ENCODE results near the gene PTPRD.

The PTPRD gene

DNA sequence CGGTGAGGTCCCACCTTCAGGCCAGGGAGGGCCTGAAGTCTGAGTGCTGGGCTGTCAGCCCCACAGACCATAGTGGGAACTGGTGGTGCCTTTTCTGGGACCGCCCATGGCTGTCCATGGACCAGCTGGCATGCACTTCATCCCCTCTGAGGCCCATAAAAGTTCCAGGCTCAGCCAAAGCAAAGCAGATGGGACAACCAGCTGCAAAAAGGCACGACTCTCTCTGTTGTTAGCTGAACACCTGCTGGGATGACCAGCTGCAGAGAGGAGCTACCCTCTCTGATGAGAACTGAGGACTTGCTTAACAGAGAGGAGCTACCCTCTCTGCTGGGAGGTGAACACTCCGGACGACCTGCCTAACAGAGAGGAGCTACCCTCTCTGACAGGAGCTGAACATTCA lies 1968.9 kb downstream of the PTPRD start:
- DNase-seq (ENCODE audit: low spot score), result no peak

DNA sequence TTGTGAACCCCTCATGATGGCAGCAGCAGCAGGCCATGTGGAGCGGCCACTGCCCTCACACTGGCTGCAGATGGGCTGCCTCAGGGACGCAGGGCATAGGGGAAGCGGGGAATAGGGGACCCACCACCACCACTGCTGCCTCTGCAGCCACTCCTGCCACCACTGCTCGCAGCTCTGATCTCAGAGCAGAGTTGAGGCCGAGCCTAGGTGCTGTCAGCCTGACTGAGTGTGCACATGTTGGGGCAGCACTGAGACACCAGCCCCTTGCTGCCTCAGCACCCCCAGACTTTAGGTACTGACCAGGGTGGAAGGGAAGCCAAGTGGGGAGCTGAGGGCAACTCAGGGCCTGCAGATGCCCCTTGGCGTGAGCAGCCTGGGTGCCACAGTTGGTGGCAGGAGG lies 1969.3 kb downstream of the PTPRD start:
- DNase-seq (ENCODE audit: low spot score), result no peak

DNA sequence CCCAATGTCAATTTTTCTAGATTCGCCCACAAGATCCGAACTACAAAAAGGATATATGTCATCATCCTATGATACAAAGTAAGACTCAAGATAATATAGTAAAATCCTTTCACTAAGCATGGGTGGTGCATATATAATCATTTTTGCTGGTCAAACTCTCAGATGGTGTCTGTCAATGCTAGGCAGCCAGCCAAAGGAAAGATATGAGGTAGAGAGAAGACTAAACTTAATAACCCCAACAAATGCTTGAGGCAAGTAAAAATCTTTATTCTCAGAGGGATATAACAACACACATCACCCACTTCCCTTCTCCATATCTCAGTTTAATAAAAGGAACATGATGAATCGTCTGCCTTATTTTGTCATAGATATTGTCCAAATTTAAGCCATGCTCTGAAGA lies 1972.0 kb downstream of the PTPRD start:
- no peak for DNase-seq (ENCODE audit: low spot score)

DNA sequence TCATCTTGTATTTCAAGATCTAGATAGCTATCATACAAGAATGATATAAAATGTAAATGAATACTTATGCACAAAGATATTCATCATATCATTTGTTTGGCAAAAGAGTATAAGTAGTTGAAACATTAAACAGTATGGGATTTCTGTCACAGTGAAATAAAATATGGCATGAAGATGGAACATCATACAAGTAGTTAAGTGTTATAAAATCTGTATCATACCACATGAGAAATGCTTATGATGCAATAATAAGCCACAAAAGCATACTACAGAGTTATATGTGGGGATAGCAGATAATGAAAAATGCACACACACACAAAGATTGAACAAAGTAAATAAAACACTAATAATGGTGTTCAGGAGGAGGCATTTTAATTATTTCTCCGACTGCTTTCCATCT lies 1975.2 kb downstream of the PTPRD start:
- no peak for DNase-seq (ENCODE audit: low spot score)

DNA sequence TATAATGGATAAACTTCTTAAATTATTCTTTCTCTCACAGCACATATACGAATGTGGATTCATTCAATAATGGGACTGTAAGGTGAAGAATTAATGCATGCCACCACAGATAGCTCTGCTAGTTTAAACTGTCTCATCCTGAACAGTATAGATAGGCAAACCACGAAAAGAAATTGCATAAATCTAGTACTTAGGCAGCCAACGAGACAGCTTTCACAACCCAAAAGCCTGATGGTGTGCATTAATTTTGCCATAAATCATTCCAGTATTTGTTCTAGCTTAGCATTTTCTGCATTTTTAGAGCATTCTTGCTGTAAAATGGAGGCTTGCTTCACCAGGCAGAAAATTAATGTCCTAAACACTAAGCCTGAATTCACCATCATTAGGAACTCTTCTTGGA lies 1979.0 kb downstream of the PTPRD start:
- no peak for DNase-seq (ENCODE audit: low spot score)

DNA sequence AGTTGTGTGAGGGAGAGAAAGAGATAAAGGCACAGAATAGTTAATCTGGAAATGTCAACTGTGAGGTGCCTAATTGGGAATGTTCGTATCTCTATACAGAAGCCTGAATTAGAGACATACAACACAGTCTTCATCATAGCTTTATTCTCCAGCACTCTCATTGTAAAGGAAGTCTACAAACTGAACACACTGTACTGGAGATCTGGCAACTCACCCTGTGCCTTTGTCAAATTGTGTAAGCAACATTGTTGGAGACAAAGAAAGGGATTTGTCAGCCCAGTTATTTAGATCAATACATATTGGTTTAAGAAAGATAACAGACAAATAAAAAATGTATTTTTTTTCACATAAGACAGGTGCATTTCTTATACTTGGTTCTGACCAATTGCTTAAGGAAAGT lies 1980.3 kb downstream of the PTPRD start:
- no peak for DNase-seq (ENCODE audit: low spot score)

DNA sequence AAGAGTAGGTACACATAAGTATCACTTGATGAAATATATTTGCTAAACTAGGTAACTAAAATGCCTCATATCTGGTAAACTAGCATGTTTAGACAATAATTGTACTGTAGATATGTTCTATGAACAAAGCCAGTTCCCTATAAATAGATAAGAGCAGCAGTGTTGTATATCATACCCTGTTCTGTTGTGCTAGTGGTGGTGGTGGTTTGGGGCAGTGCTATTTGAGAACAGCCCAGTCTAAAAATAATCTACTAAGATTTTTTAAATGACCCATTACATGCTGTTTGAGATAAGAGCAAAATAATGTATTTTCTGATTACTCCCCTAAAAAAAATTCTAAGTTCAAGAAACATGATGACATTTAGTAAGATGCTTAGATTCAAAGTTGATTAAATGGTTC lies 1984.0 kb downstream of the PTPRD start:
- no peak for DNase-seq (ENCODE audit: low spot score)

DNA sequence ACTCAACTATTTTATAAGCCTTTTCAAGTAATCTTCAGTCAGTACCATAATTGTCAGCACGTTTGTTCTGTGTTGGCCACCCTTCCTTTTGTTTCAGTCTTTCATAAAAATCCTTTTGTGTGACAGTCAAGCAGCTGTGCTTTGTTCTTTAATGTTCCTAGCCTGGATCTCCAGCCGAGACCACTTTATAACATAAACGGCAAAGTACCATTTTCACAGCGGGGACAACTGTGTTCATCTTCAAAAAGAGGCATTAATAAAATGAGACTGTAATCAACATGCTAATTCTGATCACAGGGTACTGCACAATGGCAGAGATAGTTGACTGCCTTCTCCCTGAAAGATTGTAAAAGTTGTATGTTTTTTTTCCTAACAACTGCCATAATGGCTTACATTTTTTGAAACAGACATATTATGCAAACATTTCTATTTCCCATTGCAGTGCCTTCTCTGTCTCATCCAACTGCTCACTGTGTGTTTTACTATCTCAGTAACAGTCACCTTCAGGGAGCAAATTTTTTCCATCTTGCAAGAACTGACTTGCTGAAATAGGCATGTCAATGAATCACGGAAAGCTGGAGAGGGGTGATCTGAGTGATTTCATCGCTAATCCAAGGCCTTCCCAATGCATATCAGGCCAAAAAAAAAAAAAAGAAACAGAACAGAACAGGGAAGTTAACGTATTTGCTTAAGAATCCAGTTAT lies 1984.7 kb downstream of the PTPRD start:
- DNase-seq (ENCODE audit: low spot score), result no peak

DNA sequence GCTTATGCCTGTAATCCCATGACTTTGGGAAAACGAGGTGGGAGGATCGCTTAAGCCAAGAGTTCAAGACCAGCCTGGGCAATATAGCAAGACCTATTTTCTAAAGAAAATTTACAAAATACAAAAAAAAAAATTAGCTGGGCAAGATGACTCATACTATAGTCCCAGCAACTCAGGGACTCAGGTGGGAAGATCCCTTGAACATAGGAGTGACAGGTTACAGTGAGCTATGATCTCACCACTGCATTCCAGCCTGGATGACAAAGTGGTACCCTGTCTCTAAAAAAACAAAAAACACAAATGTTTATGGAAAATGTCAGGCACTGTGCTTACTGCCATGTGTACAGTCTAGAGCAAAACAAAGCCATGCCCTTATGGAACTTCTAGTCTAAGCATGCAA lies 1989.9 kb downstream of the PTPRD start:
- DNase-seq (ENCODE audit: low spot score), result no peak

DNA sequence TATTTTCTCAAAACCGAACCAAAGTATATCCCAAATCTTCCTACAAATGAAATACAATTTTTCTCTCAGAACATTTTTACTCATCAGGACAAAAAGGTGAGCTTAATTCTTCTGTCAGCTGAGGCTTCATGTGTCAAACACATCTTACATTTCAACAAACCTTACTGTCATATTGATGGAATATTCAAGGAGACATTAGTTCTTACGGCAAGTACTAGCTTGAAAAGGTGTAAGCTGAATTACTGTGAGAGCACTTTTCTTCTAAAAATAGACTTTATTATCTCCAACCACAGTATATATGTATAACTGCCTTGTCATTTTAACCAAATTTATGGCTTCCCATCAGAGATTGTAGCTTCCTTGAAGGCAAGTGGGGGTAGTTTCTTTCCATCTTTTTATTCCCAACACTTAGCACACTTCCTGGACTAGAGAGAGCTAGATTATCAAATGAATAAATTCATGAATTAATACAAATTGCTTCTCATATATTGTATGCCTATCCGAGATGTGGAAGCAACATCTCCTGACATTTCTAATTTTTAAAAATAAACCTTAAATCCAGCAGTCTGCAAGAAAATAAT lies 1990.5 kb downstream of the PTPRD start:
- no peak for DNase-seq (ENCODE audit: low spot score)

DNA sequence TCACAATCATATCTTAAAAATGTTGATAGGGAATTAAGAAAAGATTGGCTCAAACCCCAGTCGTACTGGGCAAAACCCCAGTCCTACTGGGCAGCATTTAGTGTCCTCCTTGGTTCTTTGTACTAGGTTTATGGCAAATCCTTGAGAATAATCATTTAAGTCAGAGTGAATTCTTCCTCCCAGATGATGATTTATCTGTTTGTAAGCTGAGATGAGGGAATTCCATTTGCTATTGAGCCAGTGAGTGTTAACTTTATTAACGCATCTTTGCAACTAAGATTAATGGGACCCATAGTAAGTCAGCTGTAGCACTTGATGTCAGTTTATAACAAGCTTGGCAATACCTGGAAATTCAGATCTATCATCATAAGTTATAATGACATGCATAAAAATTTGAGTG lies 1991.4 kb downstream of the PTPRD start:
- DNase-seq (ENCODE audit: low spot score), result no peak

DNA sequence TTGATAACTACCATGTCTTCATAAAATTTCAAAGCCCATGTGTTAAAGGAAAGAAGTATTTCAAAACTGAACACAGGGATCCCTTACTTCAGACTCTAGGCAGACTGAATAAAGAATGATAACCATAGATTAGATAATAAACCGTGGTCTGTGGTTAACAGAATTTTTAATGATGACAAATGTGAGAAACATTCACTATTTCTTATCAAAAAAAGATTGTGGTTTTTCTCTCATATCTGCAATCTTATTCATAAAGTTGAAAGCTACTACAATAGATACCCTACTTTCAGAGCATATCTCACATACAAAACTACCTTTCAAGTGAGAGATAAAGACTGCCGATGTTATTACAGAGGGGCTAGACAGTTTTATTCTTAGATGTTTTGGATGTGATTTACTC lies 1996.4 kb downstream of the PTPRD start:
- no peak for DNase-seq (ENCODE audit: low spot score)

DNA sequence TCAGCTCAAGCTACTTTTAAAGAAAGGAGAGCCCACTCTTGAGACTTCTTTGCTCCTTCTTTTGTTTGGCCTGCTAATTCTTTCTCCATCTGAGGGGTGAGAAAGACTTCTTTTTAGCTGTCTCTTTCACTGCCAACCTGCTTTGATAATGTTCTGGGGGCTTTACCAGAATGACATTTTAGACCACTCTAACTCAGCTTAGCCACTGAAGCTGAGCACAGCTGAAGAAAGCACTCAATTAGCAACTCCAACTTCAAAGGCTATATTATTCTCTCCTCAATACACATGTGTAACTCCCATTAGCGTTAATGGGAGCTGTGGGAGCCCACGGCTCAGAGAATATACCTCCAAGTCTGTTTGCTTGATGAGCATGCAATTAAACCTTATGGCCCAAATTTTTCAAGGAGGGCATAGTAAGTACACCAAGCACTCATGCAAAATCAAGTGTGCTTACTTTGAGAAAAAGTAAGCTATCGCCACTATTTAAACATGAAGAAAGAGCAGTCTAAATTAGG lies 1997.8 kb downstream of the PTPRD start:
- DNase-seq (ENCODE audit: low spot score), result no peak

DNA sequence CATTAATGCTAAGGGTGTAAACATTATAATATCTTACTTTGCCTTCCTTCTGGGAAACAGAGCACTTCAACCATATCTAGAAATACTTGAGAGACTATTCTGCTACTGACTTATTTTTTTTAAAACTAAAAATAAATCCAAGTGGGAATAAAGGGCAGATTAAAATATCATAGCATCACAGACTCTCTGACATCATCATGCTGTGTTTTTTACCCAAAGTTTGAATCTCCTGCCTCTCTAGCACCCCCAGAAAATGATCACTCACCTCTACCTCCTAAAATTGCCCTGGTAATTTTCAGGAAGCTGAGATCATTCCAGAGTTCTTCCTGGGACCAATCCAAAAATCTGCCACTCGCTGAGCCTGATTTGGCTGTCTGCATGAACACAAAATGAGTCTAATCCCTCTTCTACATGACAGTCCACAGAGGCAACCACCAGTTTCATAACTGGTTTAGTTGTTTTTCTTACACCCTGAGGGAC lies 1999.4 kb downstream of the PTPRD start:
- DNase-seq (ENCODE audit: low spot score), result no peak

DNA sequence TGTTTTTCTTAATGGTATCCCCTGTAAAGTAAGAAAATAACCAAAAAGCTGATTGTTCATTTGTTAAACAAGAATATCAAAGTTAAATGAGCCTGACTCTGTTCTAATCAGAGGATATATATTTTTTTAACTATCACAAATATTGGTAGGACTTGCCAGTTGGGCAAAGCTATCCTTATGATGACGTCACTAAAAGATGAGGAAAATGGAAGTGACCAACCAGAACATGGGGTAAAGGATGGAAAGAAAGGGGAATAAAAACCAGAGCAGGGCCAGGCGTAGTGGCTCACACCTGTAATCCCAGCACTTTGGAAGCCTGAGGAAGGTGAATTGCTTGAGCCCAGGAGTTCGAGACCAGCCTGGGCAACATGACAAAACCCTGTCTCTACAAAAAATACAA lies 2001.6 kb downstream of the PTPRD start:
- no peak for DNase-seq (ENCODE audit: low spot score)

DNA sequence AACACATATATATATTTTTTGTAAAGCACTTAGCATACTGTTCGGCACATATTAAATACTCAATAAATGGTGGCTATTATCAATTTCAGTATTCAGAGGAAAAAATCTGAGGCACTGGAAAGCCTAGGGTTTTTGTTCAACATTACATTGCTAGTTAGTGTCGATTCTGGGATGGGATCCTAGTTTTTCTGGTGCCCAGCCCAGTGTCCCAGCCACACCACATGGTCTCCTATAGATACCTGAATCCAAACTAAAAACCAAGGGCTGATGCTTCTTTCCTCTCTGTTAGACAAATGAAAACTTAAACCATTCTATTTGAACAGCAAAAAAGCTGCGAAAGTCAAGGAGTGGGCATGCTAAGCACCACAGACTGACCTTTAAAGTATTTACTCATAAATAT lies 2002.5 kb downstream of the PTPRD start:
- DNase-seq (ENCODE audit: low spot score), result no peak

DNA sequence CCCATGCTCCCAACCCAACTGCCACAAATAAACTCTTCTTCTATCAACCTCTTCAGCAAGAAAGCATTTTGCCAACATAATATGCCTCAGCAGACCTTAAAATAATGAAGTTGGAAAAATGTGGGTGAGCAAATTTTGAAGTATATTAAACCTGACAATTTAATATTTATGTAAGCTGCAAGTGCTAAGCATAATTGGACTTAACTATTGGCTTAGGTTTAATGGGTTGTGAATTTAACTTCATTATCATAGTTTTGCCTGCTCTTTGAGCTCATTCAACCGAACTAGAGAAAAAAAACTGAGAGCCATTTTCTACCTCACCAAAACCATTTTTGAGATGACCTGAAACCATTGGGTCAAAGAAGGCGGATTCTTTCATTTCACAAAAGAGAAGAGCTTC lies 2007.7 kb downstream of the PTPRD start:
- no peak for DNase-seq (ENCODE audit: low spot score)

DNA sequence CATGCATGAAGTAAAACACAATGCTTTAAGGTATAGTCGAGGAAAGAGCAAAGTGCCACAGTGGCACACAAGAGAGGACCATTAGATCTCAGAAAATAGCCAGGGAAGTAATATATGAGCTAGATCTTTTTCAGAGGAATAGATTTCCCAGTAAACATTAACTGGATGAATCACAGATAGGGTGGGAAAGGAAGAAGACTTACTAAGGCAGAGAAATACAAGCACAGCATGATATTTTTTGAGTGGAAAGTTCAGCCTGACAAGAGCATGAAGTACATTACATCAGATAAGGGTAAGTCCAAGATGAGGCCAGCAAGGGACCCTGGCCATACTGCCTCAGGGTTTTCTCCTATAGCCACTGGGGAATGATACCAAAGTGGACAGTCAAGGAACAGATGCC lies 2008.6 kb downstream of the PTPRD start:
- no peak for DNase-seq (ENCODE audit: low spot score)

DNA sequence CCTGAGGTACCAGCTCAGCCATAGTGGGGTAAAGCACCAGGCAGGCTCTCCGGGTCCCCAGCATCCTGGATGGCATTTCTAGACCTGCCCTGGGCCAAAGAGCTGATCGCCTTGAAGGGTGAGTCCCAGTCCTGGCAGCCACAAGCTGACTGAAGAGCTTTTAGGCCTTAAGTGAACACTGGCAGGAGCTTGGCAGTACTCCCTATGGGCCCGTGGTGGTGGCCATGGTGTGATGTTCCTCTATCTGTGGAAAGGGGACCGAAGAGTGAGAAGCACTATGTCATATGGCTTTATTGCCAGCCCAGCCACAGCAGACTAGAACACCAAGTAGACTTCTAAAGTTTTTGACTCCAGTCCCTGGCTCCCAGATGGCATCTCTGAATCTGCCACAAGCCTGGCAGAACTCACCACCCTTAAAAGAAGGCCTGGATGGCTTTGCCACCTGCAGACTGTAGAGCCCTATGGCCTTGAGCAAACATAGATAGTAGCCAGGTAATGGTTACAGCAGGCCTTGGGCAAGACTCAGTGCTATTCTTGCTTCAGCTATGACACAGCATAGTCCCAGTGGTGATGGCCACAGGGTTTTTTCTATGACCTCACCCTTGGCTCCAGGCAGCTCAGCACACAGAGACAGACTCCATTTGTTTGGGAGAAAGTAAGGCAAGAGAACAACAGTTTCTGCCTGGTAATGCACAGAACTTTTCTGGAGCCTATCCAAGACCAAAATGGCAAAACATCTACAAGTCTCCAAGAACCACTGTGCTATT lies 2011.7 kb downstream of the PTPRD start:
- no peak for DNase-seq (ENCODE audit: low spot score)

DNA sequence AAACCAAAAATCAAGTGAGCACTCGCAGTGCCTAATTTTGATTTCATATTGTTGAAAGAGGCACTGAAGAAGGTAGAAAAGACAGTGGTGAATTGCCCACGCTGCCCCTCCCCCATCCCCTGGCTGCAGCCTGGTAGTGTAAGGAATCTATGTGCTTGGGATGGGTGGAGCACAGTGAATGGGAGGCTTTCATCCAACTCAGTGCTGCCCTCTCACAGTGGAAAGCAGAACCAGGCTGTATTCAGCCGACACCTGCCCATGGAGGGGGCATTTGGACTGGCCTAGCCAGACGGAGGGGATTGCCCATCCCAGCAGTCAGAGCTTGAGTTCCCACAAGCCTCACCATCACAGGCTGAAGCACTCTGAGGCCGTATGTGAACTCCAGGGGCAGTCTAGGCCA lies 2012.9 kb downstream of the PTPRD start:
- DNase-seq (ENCODE audit: low spot score), result no peak

DNA sequence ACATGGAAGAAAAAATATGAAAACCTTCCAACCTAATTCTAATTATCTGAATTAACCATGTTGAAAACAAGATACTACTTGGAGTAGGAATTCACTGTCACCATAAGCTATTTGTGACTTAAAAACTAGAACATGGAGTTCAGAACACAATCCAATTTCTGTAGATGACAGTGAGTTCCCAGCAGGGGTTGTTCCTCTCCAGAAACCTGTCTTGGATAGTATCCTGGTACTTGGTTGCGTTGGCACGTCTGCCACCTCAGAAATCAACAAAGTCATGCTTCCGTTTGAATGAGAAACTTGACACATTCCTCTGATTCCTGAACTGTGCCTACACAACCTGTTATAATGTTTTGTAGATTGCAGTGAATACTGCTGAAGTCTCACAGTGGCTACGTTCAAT lies 2023.3 kb downstream of the PTPRD start:
- no peak for DNase-seq (ENCODE audit: low spot score)

DNA sequence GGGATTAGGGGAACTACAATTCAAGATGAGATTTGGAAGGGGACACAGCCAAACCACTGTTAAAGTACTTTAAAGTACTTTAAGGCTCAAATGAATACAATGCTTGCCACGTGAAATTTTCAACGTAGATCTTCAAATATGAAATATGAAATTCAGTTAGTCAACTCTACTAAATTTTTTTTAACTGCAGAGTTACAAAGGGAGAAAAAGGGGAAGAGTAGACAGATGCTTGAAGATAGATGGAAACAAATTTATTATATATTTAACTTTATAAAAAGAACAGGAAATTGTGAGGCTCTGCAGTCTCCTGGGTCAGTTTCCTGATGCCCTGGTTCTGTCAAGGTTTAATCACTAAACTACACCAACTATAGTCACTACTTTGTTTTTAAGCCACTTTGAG lies 2027.8 kb downstream of the PTPRD start:
- DNase-seq (ENCODE audit: low spot score), result no peak

DNA sequence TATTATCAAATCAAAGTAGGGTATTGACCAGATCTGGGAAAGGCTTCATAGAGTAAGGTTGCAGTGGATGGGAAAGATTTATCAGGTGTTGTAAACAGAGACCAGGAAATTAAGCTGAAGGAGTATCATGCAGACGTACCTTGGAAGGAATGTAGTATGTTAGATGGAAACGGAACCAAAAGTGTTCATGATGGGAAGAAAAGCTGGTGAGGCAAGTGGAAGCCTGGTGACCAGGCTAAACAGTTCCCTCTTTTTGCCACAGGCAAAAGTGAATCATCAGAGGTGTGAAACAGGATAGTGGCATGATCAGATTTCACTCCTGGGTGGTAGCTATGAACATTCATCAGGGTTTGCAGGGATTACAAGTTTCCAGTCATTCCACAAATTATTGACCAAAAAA lies 2033.1 kb downstream of the PTPRD start:
- no peak for DNase-seq (ENCODE audit: low spot score)

Data from CD4-positive, alpha-beta T cell treated with Interleukin-6 at 100 ng/mL for 8 hours (primary cell).